CD4-positive, alpha-beta T cell (primary cell): Measurements from ENCODE around the gene ADAT3. TPM values are rescaled to one million over a fixed set of nuclear protein-coding genes. Genes with fewer than 3 reads are reported as not detected.

Experiments used
- ATAC-seq: fragments of 200-7000 bp; cut with Tn5 transposase; one replicate; pipeline ENCODE4 v1.10.0; 2022; ENCODE audit warnings: mild to moderate bottlenecking; ENCODE audit not compliant: poor library complexity
- CTCF ChIA-PET: fragments of 350-600 bp; sonication (Branson Sonifier 250); formaldehyde crosslinking; loops from one replicate; lab custom pipeline; 2021; ENCODE audit warnings: antibody characterized with exemption, inconsistent platforms; lab: Charles Lee
- POLR2A ChIA-PET: fragments of 350-600 bp; sonication (Branson Sonifier 250); formaldehyde crosslinking; loops from one replicate; lab custom pipeline; 2021; ENCODE audit warnings: antibody characterized with exemption, inconsistent platforms; lab: Charles Lee
- DNase-seq, 14 experiments: peaks; one replicate each; pipeline ENCODE4 v3.0.0-alpha.2; 2013 to 2020; ENCODE audit warnings: mixed read lengths in 2 of 14
- H3K27ac ChIP-seq, 2 donors: one replicate each; pipeline versions ENCODE4 v1.5.1 to v1.7.0; 2013; ENCODE audit warnings: low read length in 2 of 2, low read depth in 1 of 2, mild to moderate bottlenecking in 1 of 2
- H3K27me3 ChIP-seq, 2 experiments: 1 replicate in 1 of 2; 2 replicates in 1 of 2; pipeline versions ENCODE4 v1.6.1 to v1.7.0; 2013; ENCODE audit warnings: low read length in 2 of 2, control low read depth in 1 of 2, mild to moderate bottlenecking in 1 of 2, moderate library complexity in 1 of 2; ENCODE audit not compliant: insufficient read depth in 2 of 2, control insufficient read depth in 1 of 2
- H3K36me3 ChIP-seq: one replicate; pipeline ENCODE4 v1.6.1; 2013; ENCODE audit warnings: low read length, control low read depth; ENCODE audit not compliant: insufficient read depth
- H3K4me1 ChIP-seq: one replicate; pipeline ENCODE4 v1.6.1; 2013; ENCODE audit warnings: low read length, control low read depth; ENCODE audit not compliant: insufficient read depth
- H3K4me3 ChIP-seq: one replicate; pipeline ENCODE4 v1.5.1; 2013; ENCODE audit warnings: mild to moderate bottlenecking, low read length, moderate library complexity
- H3K9me3 ChIP-seq, 2 experiments: 1 replicate in 1 of 2; 2 replicates in 1 of 2; pipeline versions ENCODE4 v1.6.1 to v1.7.0; 2013; ENCODE audit warnings: low read length in 2 of 2, mild to moderate bottlenecking in 2 of 2, control low read depth in 1 of 2, moderate library complexity in 1 of 2; ENCODE audit not compliant: control insufficient read depth in 1 of 2, insufficient read depth in 1 of 2
- H3K27ac Mint-ChIP-seq: one replicate; pipeline ENCODE4 v1.8.0; 2020; ENCODE audit warnings: mixed read lengths
- H3K27me3 Mint-ChIP-seq: one replicate; pipeline ENCODE4 v1.8.0; 2021; ENCODE audit warnings: mixed read lengths
- H3K36me3 Mint-ChIP-seq: one replicate; pipeline ENCODE4 v1.8.0; 2021; ENCODE audit warnings: low read depth, mixed read lengths
- H3K4me1 Mint-ChIP-seq: one replicate; pipeline ENCODE4 v1.8.0; 2021; ENCODE audit warnings: low read depth, mixed read lengths
- H3K4me3 Mint-ChIP-seq: one replicate; pipeline ENCODE4 v1.8.0; 2020; ENCODE audit warnings: mild to moderate bottlenecking, mixed read lengths
- H3K9me3 Mint-ChIP-seq: one replicate; pipeline ENCODE4 v1.8.0; 2020; ENCODE audit warnings: mixed read lengths
- CTCF ChIP-seq: fragments of 200-600 bp; IDR thresholded peaks from one replicate; pipeline ENCODE4 v1.8.0; 2022; ENCODE audit warnings: antibody characterized with exemption, mild to moderate bottlenecking
- intact Hi-C, 2 experiments: fragments of 100-400 bp; cut with DNase I in 1 of 2; cut with micrococcal nuclease in 1 of 2; formaldehyde crosslinking; loops; one replicate each; pipeline versions ENCODE4 v1.15.1 to v1.9.0; 2023 to 2025; cut with DNase I, micrococcal nuclease
- total RNA-seq, 174 experiments: library from RNA in 2 of 174; stranded (reverse) in 2 of 174; gene quantifications; one replicate each; pipeline ENCODE4 v1.2.3 and lab custom pipeline; 2021 to 2026

ADAT3 gene
- total RNA-seq, 2 experiments from 2014 or later = 7.9 to 8.2 TPM

DNA sequence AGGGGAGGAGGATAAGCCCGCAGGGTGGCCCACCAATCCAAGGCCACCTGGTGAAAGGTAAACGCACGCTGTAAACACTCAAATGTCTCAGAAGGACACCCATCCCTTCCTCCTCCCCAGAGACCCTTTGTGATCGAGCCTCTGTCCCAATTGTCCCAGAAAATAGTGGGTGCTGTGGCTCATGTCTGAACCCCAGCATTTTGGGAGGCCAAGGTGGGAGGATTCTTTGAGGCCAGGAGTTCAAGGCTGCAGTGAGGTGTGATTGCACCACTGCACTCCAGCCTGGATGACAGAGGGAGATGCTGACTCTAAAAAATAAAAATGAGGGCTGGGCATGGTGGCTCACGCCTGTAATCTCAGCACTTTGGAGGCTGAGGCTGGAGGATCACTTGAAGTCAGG is 16.8 kb upstream of the ADAT3 start:
- Histone ChIP-seq H3K4me1 (peaks cover 18% of the 10 kb centered on the region), H3K27me3 (no peaks in the 10 kb centered on the region), H3K4me3 (no peak overlapping the region), H3K27ac (no peak overlapping the region), H3K9me3 (no peaks in the 10 kb centered on the region), H3K36me3 (no peaks in the 10 kb centered on the region)
- DNase-seq = no peak
- Mint-ChIP-seq H3K36me3 (peaks cover 18% of the 10 kb centered on the region), H3K4me1 (peaks cover 25% of the 10 kb centered on the region), H3K27me3 (no peaks in the 10 kb centered on the region), H3K27ac (no peak overlapping the region), H3K9me3 (no peaks in the 10 kb centered on the region), H3K4me3 (no peak overlapping the region)
- CTCF ChIA-PET = no interaction called here
- ATAC-seq = no peak
- intact Hi-C loops = no loop called here
- TF ChIP-seq CTCF = no peak
- POLR2A ChIA-PET = interaction anchor here (1.0 kb wide), 1 partner anchor 12 kb away, joined by 3 read pairs; no protein-coding TSS in a partner anchor

GRCh38 chr19:1889907-1890306 is 15.3 kb upstream of the ADAT3 start:
- TF ChIP-seq CTCF = no peak
- Mint-ChIP-seq H3K27ac (no peak overlapping the region), H3K27me3 (no peaks in the 10 kb centered on the region), H3K4me1 (peaks cover 11% of the 10 kb centered on the region), H3K9me3 (no peaks in the 10 kb centered on the region), H3K4me3 (no peak overlapping the region), H3K36me3 (peaks cover 4% of the 10 kb centered on the region)
- ChIA-PET CTCF (no interaction called here), POLR2A (no interaction called here)
- Histone ChIP-seq H3K27ac (no peak overlapping the region), H3K4me1 (peaks cover 11% of the 10 kb centered on the region), H3K4me3 (no peak overlapping the region), H3K27me3 (no peaks in the 10 kb centered on the region), H3K36me3 (no peaks in the 10 kb centered on the region), H3K9me3 (no peaks in the 10 kb centered on the region)
- ATAC-seq (no peak), DNase-seq (no peak)
- intact Hi-C loops = no loop called here

GRCh38 chr19:1893791-1894190 is 11.4 kb upstream of the ADAT3 start:
- no peak for DNase-seq
- no peaks in the 10 kb centered on the region for H3K36me3 Mint-ChIP-seq
- H3K9me3 Mint-ChIP-seq = no peaks in the 10 kb centered on the region
- Histone ChIP-seq H3K36me3 (no peaks in the 10 kb centered on the region), H3K4me1 (peaks cover 40% of the 10 kb centered on the region), H3K4me3 (no peak overlapping the region), H3K27ac (no peak overlapping the region), H3K27me3 (no peaks in the 10 kb centered on the region), H3K9me3 (no peaks in the 10 kb centered on the region)
- ChIA-PET POLR2A (interaction anchor here (1.8 kb wide), 1 partner anchor 18 kb away, joined by 8 read pairs; no protein-coding TSS in a partner anchor), CTCF (no interaction called here)
- no peaks in the 10 kb centered on the region for H3K27me3 Mint-ChIP-seq
- intact Hi-C loops = no loop called here
- H3K4me3 Mint-ChIP-seq = peak overlapping the region; percentile 57
- TF ChIP-seq CTCF = no peak
- peak overlapping the region; percentile 36 for H3K27ac Mint-ChIP-seq
- ATAC-seq = no peak
- H3K4me1 Mint-ChIP-seq = peaks cover 26% of the 10 kb centered on the region
